ENCODE results near the gene ESPN. TPM values are rescaled to one million over a fixed set of nuclear protein-coding genes. Genes with fewer than 3 reads are reported as not detected.

The ESPN gene
- polyA plus RNA-seq, 1 of the 3 experiments (the other 2 are of a cell fraction) = 0.33 TPM

DNA sequence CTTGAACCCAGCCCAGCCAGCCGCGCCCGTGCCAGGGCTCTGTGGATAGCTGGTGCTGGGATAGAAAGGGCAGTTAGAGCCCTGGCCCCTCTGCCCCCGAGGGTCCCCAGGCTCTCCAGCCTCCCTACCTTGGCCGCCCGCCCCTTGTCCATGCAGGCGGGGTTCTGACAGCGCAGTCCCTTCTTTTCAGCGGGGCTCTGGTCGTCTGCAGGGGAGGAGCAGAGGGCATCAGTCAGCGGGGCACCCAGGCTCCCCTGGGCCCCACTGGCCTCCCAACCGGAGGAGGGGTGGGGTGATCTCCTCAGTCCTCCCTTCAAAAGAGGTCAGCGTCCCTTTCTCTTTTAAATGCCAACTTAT, 71.8 kb downstream of the ESPN start:
- Histone ChIP-seq H3K9ac (no peak overlapping the region; the same call in 1 of the 2 replicates), H3F3A (replicated peaks; ENCODE audit: insufficient read depth) (peaks cover 22% of the 10 kb centered on the region), H3K79me2 (ENCODE audit: insufficient read depth) (peaks cover 7% of the 10 kb centered on the region; the same call in 1 of the 2 replicates), H2AFZ (ENCODE audit: low read depth) (no peak overlapping the region), H3K27me3 (ENCODE audit: insufficient read depth) (no peaks in the 10 kb centered on the region), H3K36me3 (replicated peaks in 1 of 2; ENCODE audit: control insufficient read depth in 1 of 2, insufficient read depth in 2 of 2, low read length in 1 of 2) (no peaks in the 10 kb centered on the region), H3K4me1 (ENCODE audit: control insufficient read depth in 1 of 2, insufficient read depth in 2 of 2, low read depth in 1 of 2, low read length in 1 of 2) (peaks cover 0 to 73% of the 10 kb centered on the region in 2 experiments; a peak in 2 of 4 replicates), H4K20me1 (ENCODE audit: insufficient read depth) (no peaks in the 10 kb centered on the region), H3K9me3 (no peaks in the 10 kb centered on the region), H3K4me3 (ENCODE audit: low read depth in 2 of 2, low read length in 1 of 2) (peak overlapping the region; percentile 65 to 69), H3K4me2 (peak overlapping the region; percentile 95), H3K27ac (ENCODE audit: low read depth in 2 of 2, low read length in 1 of 2) (peak overlapping the region in 1 of 2 experiments; percentile 80; a peak in 2 of 4 replicates), H3K9me2 (no peaks in the 10 kb centered on the region)
- peak; percentile 60 for DNase-seq
- TF ChIP-seq USF1 (IDR thresholded peaks at IDR 0.05; ENCODE audit: borderline replicate concordance, low read depth) (no peak), RXRA (IDR thresholded peaks at IDR 0.05; ENCODE audit: borderline replicate concordance, low read depth) (no peak), YY1 (IDR thresholded peaks at IDR 0.05; ENCODE audit: low read depth) (no peak), EP300 (IDR thresholded peaks at IDR 0.05; ENCODE audit: borderline replicate concordance in 1 of 2, low read depth in 1 of 2, low read length in 1 of 2) (no peak), FOXJ3 (CRISPR knock-in tag; IDR thresholded peaks at IDR 0.05) (no peak), RCOR1 (IDR thresholded peaks at IDR 0.05; ENCODE audit: low read length) (no peak), SMC3 (IDR thresholded peaks at IDR 0.05; ENCODE audit: low read depth, low read length) (no peak), TCF12 (IDR thresholded peaks at IDR 0.05) (no peak), TAF1 (IDR thresholded peaks at IDR 0.05; ENCODE audit: borderline replicate concordance, low read depth, low read length) (no peak)
- WGBS (ENCODE audit: low lambda C conversion rate) = 69% methylated on average over 7 of the region's 13 CpGs
- POLR2A ChIA-PET = no interaction called here
- CTCF ChIA-PET = interaction anchor here (1.0 to 5.8 kb wide), 5 partner anchors 10 to 58 kb away, joined by 4 to 60 read pairs (median 14); partner anchors contain the start of gene NOL9

GRCh38 chr1:6496890-6497214, 72.3 kb downstream of the ESPN start:
- Histone ChIP-seq H3K9me2 (no peaks in the 10 kb centered on the region), H3K27ac (ENCODE audit: low read depth in 2 of 2, low read length in 1 of 2) (peak overlapping the region in 1 of 2 experiments; percentile 80; a peak in 2 of 4 replicates), H3K4me2 (peak overlapping the region; percentile 95), H3K9ac (peak overlapping the region; percentile 64), H3K27me3 (ENCODE audit: insufficient read depth) (no peaks in the 10 kb centered on the region), H3K36me3 (replicated peaks in 1 of 2; ENCODE audit: control insufficient read depth in 1 of 2, insufficient read depth in 2 of 2, low read length in 1 of 2) (no peaks in the 10 kb centered on the region), H3F3A (replicated peaks; ENCODE audit: insufficient read depth) (peaks cover 17% of the 10 kb centered on the region), H2AFZ (ENCODE audit: low read depth) (peak overlapping the region; percentile 29; the same call in 1 of the 2 replicates), H4K20me1 (ENCODE audit: insufficient read depth) (no peaks in the 10 kb centered on the region), H3K4me1 (ENCODE audit: control insufficient read depth in 1 of 2, insufficient read depth in 2 of 2, low read depth in 1 of 2, low read length in 1 of 2) (peaks cover 0 to 73% of the 10 kb centered on the region in 2 experiments; a peak in 2 of 4 replicates), H3K9me3 (no peaks in the 10 kb centered on the region), H3K79me2 (ENCODE audit: insufficient read depth) (peaks cover 7% of the 10 kb centered on the region; the same call in 1 of the 2 replicates), H3K4me3 (ENCODE audit: low read depth in 2 of 2, low read length in 1 of 2) (peak overlapping the region; percentile 65 to 69)
- CTCF ChIA-PET = interaction anchor here (2.1 to 5.8 kb wide), 3 partner anchors 11 to 25 kb away, joined by 5 to 60 read pairs (median 15); no protein-coding TSS in a partner anchor
- no peak for DNase-seq
- POLR2A ChIA-PET = no interaction called here
- no peak for TF ChIP-seq FOXJ3 (CRISPR knock-in tag; IDR thresholded peaks at IDR 0.05)
- TF ChIP-seq, protein P1, sequence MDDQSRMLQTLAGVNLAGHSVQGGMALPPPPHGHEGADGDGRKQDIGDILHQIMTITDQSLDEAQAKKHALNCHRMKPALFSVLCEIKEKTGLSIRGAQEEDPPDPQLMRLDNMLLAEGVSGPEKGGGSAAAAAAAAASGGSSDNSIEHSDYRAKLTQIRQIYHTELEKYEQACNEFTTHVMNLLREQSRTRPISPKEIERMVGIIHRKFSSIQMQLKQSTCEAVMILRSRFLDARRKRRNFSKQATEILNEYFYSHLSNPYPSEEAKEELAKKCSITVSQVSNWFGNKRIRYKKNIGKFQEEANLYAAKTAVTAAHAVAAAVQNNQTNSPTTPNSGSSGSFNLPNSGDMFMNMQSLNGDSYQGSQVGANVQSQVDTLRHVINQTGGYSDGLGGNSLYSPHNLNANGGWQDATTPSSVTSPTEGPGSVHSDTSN (IDR thresholded peaks at IDR 0.05) = no peak
- no peak for TF ChIP-seq YY1 (IDR thresholded peaks at IDR 0.05; ENCODE audit: low read depth)
- TF ChIP-seq MEF2A (IDR thresholded peaks at IDR 0.05; ENCODE audit: borderline replicate concordance, low read depth) = no peak
- no peak for TF ChIP-seq RFX5 (IDR thresholded peaks at IDR 0.05; ENCODE audit: low read length)
- TF ChIP-seq CTCF (IDR thresholded peaks at IDR 0.05) = no peak
- 11% methylated on average over 3 of the region's 21 CpGs for WGBS (ENCODE audit: low lambda C conversion rate)

Measured in SK-N-SH (cell line).